ENCODE measurements around the gene SUN1.
A peak's percentile ranks its signal among the peaks of the same experiment; 100 is the strongest.
"Not testable (repeated sequence)": the region's sequence is repeated elsewhere in the genome, so short reads cannot be mapped to it uniquely, and the experiment has no call there.

SUN1 gene

GRCh38 chr7:803243-803635 lies 29.0 kb upstream of the SUN1 start:
- DNase-seq (ENCODE audit: low read depth in 2 of 2): no peak

DNA sequence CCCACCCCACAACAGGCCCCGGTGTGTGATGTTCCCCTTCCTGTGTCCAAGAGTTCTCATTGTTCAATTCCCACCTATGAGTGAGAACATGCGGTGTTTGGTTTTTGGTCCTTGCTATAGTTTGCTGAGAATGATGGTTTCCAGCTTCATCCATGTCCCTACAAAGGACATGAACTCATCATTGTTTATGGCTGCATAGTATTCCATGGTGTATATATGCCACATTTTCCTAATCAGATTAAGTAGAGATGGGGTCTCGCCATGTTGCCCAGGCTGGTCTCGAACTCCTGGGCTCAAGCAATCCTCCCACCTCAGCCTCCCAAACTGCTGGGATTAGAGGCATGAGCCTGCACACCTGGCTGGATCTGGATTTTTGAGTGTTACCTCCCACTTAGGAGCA lies 28.5 kb upstream of the SUN1 start:
- not testable (repeated sequence) for DNase-seq (ENCODE audit: low read depth in 2 of 2)

GRCh38 chr7:805261-805660 lies 27.0 kb upstream of the SUN1 start:
- no peak for DNase-seq (ENCODE audit: low read depth in 2 of 2)

DNA sequence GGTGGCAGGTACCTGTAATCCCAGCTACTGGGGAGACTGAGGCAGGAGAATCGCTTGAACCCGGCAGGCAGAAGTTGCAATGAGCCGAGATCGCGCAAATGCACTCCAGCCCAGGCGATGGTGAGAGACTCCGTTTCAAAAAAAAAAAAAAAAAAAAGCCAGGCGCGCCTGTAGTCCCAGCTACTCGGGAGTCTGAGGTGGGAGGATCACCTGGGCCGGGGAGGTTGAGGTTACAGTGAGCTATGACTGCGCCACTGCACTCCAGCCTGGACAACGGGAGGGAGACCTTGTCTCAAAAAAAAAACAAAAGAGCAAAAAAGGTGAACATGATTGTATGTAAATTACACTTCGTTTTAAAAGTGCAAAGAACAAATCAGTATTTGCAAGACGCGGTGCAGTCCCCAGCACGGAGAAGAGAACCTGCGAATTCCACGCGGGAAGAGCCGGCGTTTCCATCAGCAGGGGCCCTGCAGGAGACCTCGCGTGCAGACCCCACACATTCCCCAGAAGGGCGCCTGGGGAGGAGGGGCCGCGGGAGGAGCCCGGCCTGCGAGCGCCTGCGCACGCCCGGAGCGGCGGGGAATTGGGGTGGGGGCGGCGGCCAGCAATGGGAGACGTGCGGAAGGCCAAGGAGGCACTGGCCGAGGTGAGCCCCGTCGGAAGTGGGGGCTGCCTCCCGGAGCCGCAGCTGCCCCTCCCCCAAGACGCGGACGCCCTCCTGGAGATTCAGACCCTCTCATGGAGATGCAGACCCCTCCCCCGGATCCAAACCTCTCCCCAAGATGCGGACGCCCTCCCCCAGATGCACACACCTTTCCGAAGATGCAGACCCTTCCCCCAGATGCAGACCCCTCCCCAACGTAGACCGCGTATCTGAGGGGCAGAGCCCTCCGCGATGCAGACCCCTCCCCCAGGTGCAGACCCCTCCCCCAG lies 16.7 kb upstream of the SUN1 start:
- no peak for DNase-seq (ENCODE audit: low read depth in 2 of 2)

- peak; percentile 90 to 94 for DNase-seq (ENCODE audit: low read depth in 2 of 2)
Measured at GRCh38 chr7:816300-816750, 16.0 kb upstream of the SUN1 start.

DNA sequence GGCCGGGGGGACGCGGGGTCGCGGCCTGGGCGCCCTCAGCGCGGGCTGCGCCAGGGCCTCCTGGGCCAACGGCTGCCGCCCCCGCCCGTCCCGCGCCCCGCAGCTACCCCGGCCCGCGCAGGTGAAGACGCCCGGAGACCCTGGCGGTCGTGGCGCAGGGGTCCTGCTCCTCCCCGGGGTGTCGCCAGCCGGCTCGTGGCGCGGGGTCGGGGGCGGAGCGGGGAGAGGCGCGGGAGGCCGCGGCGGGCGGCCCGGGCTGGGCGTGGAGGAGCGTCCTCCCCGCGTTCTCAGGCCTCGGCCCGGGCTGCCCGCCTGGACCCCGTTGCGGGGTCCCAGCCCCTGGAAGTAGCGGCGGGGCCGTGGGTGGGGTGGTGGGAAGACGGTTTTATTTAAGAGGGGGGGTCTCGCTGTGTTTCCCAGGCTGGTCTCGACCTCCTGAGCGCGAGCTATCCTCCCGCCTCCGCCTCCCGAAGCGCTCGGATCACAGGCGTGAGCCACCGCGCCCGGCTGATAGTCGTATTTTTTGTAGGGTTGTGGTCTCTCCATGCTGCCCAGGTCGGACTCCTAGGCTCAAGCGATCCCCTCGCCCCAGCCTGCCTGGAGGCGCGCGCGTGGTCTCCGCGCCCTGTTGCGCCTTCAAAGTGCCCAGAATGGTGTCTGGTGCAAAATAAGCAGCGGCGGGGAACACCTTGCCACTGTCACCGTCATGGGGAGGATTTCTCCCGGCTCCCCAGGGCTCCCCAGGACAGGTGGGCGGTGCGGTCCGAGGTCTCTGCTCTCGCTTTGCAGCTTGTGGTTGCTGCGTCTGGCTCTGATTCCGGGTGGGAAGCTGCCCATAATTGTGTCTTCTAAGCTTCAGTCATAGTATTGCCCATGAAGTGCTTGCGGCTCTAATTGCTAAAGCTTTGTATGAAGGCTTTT lies 15.3 kb upstream of the SUN1 start:
- DNase-seq (ENCODE audit: low read depth in 2 of 2): no peak

DNA sequence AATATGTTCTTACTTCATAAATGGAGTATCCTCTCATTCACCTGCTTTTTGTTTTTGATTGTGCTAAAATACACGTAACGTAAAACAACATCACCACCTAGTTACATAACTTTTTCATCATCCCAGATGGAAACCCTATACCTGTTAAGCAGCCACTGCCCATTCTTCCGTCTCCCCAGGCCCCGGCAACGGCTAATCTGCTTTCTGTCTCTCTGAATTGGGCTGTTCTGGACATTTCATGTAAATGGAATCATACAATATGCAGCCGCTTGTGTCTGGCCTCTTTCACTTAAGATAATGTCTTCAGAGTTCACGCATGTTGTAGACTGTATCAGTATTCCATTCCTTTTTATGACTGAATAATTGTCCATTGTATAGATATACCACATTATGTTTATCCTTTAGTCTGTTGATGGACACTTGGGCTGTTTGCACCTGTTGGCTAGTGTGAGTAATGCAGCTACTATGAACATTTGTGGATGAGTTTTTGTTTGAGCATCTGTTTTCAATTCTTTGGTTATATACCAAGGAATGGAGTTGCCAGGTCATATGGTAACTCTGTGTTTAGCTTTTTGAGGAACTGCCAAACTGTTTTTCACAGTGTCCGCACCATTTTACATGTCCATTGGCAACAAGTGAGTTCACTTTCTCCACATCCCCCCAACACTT lies 14.1 kb upstream of the SUN1 start:
- no peak for DNase-seq (ENCODE audit: low read depth in 2 of 2)

GRCh38 chr7:820341-820740 lies 11.9 kb upstream of the SUN1 start:
- no peak for DNase-seq (ENCODE audit: low read depth in 2 of 2)

DNA sequence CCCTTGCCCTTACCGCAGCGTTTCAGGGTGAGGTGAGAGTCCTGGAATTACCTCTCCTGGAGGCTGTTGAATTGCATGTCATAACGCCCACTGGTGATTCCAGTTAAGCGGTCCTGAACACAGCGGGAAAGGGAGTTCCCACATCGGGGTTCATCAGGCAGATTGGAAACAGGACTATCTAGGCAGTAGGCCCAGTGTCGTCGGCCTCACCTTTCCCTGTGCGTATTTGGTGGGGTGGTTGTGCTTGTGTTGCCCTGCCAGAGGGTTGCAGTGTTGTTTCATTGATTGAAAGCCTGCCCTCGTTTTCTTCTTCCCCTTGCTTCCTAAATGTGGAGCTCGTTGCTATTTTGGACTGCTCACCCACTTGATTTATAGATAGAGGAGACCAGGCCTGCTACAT lies 10.6 kb upstream of the SUN1 start:
- no peak for DNase-seq (ENCODE audit: low read depth in 2 of 2)

- no peak for DNase-seq (ENCODE audit: low read depth in 2 of 2)
Measured at GRCh38 chr7:822692-823276, 9.5 kb upstream of the SUN1 start.

GRCh38 chr7:823649-824048 lies 8.6 kb upstream of the SUN1 start:
- no peak for DNase-seq (ENCODE audit: low read depth in 2 of 2)

GRCh38 chr7:824081-824480 lies 8.2 kb upstream of the SUN1 start:
- no peak for DNase-seq (ENCODE audit: low read depth in 2 of 2)

DNA sequence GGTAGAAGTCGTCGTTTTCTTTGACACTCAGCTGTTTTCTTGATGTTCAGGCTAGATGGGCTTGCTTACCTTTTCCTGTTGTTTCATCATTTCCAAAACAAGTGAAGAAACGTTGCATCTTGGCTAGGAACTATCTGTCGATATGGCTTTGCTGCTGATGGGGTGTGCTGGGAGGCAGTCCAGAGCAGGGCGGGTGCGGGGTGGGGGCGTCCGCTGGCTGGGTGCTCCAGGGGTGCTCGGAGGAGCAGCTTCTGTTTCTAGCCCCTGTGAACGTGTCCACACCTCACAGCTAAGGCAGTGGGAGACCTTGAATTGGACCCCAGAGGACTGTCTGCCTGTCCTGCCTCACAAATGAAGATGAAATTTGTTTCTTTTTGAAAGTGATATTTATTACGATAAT lies 7.6 kb upstream of the SUN1 start:
- no peak for DNase-seq (ENCODE audit: low read depth in 2 of 2)

- DNase-seq (ENCODE audit: low read depth in 2 of 2): no peak
Measured at GRCh38 chr7:825386-825785, 6.9 kb upstream of the SUN1 start.

GRCh38 chr7:826230-826917 lies 5.9 kb upstream of the SUN1 start:
- no peak for DNase-seq (ENCODE audit: low read depth in 2 of 2)

- no peak for DNase-seq (ENCODE audit: low read depth in 2 of 2)
Measured at GRCh38 chr7:828793-829561, 3.3 kb upstream of the SUN1 start.

- DNase-seq (ENCODE audit: low read depth in 2 of 2): no peak
Measured at GRCh38 chr7:830069-830468, 2.2 kb upstream of the SUN1 start.

DNA sequence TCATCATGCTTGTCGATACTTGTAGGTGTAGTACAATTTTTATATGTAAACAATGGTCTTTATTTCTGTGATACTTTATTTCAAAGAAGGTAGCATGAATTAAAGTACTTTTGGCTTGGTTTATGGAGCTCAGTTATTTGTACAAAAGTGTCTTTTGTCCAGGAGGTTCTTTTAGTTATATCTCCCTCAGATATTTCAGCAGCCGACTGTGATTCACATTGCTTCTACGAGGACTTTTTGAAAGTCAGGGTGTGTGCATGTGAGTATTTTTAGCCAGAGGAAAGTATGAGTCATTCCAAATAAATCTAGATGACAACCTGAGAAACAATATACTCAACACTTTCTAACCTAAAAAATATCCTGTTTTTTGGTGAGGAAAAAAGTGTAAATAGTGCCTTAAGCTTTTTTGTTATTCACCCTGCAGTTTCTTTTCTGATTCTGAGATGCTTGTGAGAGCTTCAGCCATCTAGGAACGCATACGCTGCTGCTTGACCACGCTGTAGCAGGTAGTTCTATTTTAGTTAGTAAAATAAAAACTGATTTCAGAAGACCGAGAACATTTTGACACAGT lies 595 bp upstream of the SUN1 start:
- no peak for DNase-seq (ENCODE audit: low read depth in 2 of 2)

DNA sequence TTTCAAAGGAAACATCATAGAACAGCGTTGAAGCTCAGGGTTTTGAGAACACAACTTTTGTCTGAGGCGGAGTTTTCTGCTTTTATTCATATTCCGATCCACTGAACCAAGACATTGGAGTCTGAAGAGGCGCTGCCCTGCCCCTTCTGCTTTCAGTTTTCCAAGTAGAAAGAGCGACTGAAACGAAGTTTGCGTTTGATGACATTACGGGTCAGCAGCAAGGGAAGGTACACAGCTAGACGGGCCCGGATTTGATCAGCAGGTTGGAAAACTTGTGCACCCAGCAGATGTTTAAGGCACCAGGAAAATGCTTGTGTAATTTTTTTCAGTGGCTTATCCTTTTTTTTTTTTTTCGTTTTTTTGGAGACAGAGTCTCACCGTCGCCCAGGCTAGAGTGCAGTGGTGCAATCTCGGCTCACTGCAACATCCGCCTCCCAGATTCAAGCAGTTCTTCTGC lies 720 bp downstream of the SUN1 start:
- no peak for DNase-seq (ENCODE audit: low read depth in 2 of 2)

Data from activated CD8-positive, alpha-beta memory T cell treated with anti-CD3 and anti-CD28 coated beads for 4 hours (primary cell).